PC-3 (cell line): ENCODE data around the gene KRT23. TPM values are rescaled to one million over a fixed set of nuclear protein-coding genes. Genes with fewer than 3 reads are reported as not detected.

ENCODE experiments used
- ATAC-seq: fragments of 200-7000 bp; cut with Tn5 transposase; 2 replicates; pipeline ENCODE4 v1.9.1; 2020; ENCODE audit warnings: mild to moderate bottlenecking, moderate library complexity
- BruUV-seq: library from RNA; stranded (reverse); fragments of 400-500 nt; replicated peaks from 2 replicates; lab custom pipeline; 2021; lab: Mats Ljungman, UMichigan
- CTCF ChIA-PET: fragments of 300-600 bp; sonication (Branson Sonifier 250); formaldehyde crosslinking; loops from one replicate; lab custom pipeline; 2022; ENCODE audit warnings: antibody characterized with exemption; lab: Charles Lee
- POLR2A ChIA-PET: fragments of 300-600 bp; sonication (Branson Sonifier 250); formaldehyde crosslinking; loops from one replicate; lab custom pipeline; 2022; ENCODE audit warnings: antibody characterized with exemption; ENCODE audit not compliant: unreplicated experiment; lab: Charles Lee
- DNase-seq: peaks from one replicate; pipeline ENCODE4 v3.0.0-alpha.2; 2015
- H2AFZ ChIP-seq: fragments of 300-600 bp; sonication (generic); 2 replicates; pipeline ENCODE4 v1.6.0; 2016; ENCODE audit warnings: antibody characterized with exemption, low read length
- H3F3A ChIP-seq: fragments of 300-600 bp; sonication (generic); one replicate; pipeline ENCODE4 v1.6.0; 2017; ENCODE audit warnings: antibody characterized with exemption, low read length, control low read depth, mild to moderate bottlenecking; ENCODE audit not compliant: unreplicated experiment
- H3K27ac ChIP-seq: fragments of 300-600 bp; sonication (generic); 2 replicates; pipeline ENCODE4 v1.5.1; 2016; ENCODE audit warnings: mild to moderate bottlenecking, low read length
- H3K27me3 ChIP-seq: fragments of 300-600 bp; sonication (generic); 2 replicates; pipeline ENCODE4 v1.6.1; 2016; ENCODE audit warnings: low read length, mixed read lengths
- H3K36me3 ChIP-seq: fragments of 300-600 bp; sonication (generic); 2 replicates; pipeline ENCODE4 v1.6.1; 2016; ENCODE audit warnings: low read depth, mixed run types, low read length, mixed read lengths
- H3K4me1 ChIP-seq: fragments of 300-600 bp; sonication (generic); 2 replicates; pipeline ENCODE4 v1.5.1; 2016; ENCODE audit warnings: low read length; ENCODE audit not compliant: insufficient read depth
- H3K4me2 ChIP-seq: fragments of 300-600 bp; sonication (generic); 2 replicates; pipeline ENCODE4 v1.6.0; 2016; ENCODE audit warnings: low read length
- H3K4me3 ChIP-seq: fragments of 300-600 bp; sonication (generic); 2 replicates; pipeline ENCODE4 v1.5.1; 2016; ENCODE audit warnings: mild to moderate bottlenecking, low read length, mixed read lengths
- H3K79me2 ChIP-seq: fragments of 300-600 bp; sonication (generic); 2 replicates; pipeline ENCODE4 v1.6.1; 2017; ENCODE audit warnings: low read length, mixed read lengths
- H3K9ac ChIP-seq: fragments of 300-600 bp; sonication (generic); 2 replicates; pipeline ENCODE4 v1.6.0; 2016; ENCODE audit warnings: mild to moderate bottlenecking, low read length
- H3K9me2 ChIP-seq: fragments of 300-600 bp; sonication (generic); replicated peaks from 2 replicates; pipeline ENCODE4 v1.6.1; 2016; ENCODE audit warnings: mixed run types, low read length, mixed read lengths
- H3K9me3 ChIP-seq: fragments of 300-600 bp; sonication (generic); 2 replicates; pipeline ENCODE4 v1.6.1; 2016; ENCODE audit warnings: low read length, mixed read lengths
- H4K20me1 ChIP-seq: fragments of 300-600 bp; sonication (generic); 2 replicates; pipeline ENCODE4 v1.6.1; 2016; ENCODE audit warnings: low read length, mixed read lengths
- EZH2 ChIP-seq: fragments of 300-600 bp; sonication (generic); IDR thresholded peaks from one replicate; pipeline ENCODE4 v1.6.1; 2017; ENCODE audit warnings: antibody characterized with exemption, mild to moderate bottlenecking, low read length; ENCODE audit not compliant: unreplicated experiment
- EZH2phosphoT487 ChIP-seq: fragments of 300-600 bp; sonication (generic); IDR thresholded peaks from 2 replicates; pipeline ENCODE4 v1.6.1; 2018; ENCODE audit warnings: mild to moderate bottlenecking, antibody characterized with exemption, low read length, borderline replicate concordance
- intact Hi-C: fragments of 100-400 bp; cut with micrococcal nuclease; formaldehyde crosslinking; loops from 2 replicates; pipeline ENCODE4 v1.9.0; 2023
- total RNA-seq: library from RNA; depleted of rRNA; stranded (reverse); fragments of >200 nt; gene quantifications from 2 replicates; pipeline ENCODE4 v1.2.3, GENCODE V29; 2014
- TF ChIP-seq, protein P1 (sequence below): fragments of 300-600 bp; sonication (generic); conservative IDR thresholded peaks from 2 replicates; pipeline ENCODE4 v1.5.1; 2017; ENCODE audit warnings: antibody characterized with exemption, low read depth, mild to moderate bottlenecking, low read length

The KRT23 gene
- total RNA-seq, 1 experiment from 2014 or later: not detected

DNA sequence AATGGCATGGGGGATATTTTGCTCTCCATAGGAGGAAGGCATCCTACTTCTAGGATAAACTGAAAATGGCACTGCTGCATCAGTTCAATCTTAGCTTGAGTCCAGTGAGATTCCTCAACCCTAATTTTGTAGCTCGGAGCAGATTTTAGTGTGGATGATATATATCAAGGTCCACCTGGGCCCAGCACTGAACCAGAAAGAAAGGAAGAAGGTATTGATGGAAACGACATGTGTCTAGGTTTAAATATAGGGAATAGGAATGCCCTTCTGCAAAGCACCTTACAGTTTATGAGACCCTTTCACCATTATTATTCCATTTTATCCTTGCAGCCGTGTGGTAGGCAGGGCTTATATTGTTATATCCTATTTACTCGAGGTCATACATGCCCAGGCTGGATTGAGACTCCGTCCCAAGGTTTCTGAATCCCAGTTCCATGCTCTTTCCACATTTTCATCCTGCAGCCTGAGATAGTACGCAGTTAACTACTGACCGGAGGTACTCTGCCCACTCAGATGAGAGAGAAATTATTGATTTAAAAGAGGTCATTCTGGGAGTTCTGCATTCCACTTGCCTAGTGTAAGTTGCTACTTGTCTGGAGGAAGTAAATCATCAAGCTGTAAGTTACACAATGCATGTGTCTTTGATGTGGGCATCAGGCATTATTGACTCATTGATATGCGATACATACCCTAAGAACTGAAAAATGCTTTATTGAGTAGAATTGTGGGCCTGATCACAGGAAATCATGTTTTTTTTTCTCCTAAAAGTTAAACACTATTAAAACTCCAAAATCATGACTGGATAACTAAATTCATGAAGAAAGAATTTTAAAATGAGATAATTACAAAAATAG lies 19.2 kb upstream of the KRT23 start:
- H3K27ac ChIP-seq: peak overlapping the region; percentile 92
- CTCF ChIA-PET: no interaction called here
- ATAC-seq: peak; percentile 89

DNA sequence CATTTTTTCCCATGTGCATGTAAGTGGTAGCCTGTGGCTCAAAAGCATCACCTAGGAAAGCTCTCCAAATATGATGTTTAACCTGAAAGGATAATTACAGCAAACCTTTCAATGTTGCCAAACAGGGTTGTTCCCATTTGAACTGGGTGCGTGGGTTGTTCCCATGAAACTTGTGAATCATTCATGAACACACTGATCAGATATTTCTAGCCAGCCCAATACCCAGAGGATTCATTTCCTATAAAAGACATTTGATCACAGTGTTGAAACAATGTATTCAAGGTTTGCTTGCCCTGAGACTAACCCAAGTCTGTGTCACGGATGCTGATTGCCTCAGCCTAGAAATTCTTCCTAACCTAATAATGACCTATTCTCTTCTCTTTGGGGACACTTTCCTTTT lies 16.4 kb upstream of the KRT23 start:
- H3F3A ChIP-seq: peaks cover 6% of the 10 kb centered on the region
- H2AFZ ChIP-seq: no peak overlapping the region
- ATAC-seq: peak; percentile 51
- no peaks in the 10 kb centered on the region for H3K79me2 ChIP-seq
- H3K4me2 ChIP-seq: peak overlapping the region; percentile 23
- peak; percentile 97 for DNase-seq
- intact Hi-C loops: no loop called here
- H3K36me3 ChIP-seq: no peaks in the 10 kb centered on the region
- CTCF ChIA-PET: no interaction called here
- no peaks in the 10 kb centered on the region for H3K27me3 ChIP-seq
- POLR2A ChIA-PET: no interaction called here
- no peak overlapping the region for H3K4me3 ChIP-seq
- H3K9ac ChIP-seq: peak overlapping the region; percentile 64
- H4K20me1 ChIP-seq: no peaks in the 10 kb centered on the region
- H3K9me2 ChIP-seq: no peaks in the 10 kb centered on the region
- peak overlapping the region; percentile 92 for H3K27ac ChIP-seq
- TF ChIP-seq, protein P1, sequence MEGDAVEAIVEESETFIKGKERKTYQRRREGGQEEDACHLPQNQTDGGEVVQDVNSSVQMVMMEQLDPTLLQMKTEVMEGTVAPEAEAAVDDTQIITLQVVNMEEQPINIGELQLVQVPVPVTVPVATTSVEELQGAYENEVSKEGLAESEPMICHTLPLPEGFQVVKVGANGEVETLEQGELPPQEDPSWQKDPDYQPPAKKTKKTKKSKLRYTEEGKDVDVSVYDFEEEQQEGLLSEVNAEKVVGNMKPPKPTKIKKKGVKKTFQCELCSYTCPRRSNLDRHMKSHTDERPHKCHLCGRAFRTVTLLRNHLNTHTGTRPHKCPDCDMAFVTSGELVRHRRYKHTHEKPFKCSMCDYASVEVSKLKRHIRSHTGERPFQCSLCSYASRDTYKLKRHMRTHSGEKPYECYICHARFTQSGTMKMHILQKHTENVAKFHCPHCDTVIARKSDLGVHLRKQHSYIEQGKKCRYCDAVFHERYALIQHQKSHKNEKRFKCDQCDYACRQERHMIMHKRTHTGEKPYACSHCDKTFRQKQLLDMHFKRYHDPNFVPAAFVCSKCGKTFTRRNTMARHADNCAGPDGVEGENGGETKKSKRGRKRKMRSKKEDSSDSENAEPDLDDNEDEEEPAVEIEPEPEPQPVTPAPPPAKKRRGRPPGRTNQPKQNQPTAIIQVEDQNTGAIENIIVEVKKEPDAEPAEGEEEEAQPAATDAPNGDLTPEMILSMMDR: no peak
- TF ChIP-seq EZH2phosphoT487 (no peak), EZH2 (no peak)
- no peaks in the 10 kb centered on the region for H3K9me3 ChIP-seq
- no TSS peak for BruUV-seq
- H3K4me1 ChIP-seq: peaks cover 70% of the 10 kb centered on the region

More for the DNA sequence above, 19.2 kb upstream of the KRT23 start:
- TSS peak; percentile 84 for BruUV-seq
- no peaks in the 10 kb centered on the region for H3K9me2 ChIP-seq
- H3F3A ChIP-seq: peaks cover 6% of the 10 kb centered on the region
- H3K79me2 ChIP-seq: no peaks in the 10 kb centered on the region
- peaks cover 70% of the 10 kb centered on the region for H3K4me1 ChIP-seq
- H3K27me3 ChIP-seq: no peaks in the 10 kb centered on the region
- DNase-seq: peak; percentile 96
- peak overlapping the region; percentile 4; the same call in 1 of the 2 replicates for H3K4me3 ChIP-seq
- H3K36me3 ChIP-seq: no peaks in the 10 kb centered on the region
- no peak overlapping the region for H2AFZ ChIP-seq
- H3K9ac ChIP-seq: peak overlapping the region; percentile 55
- TF ChIP-seq, protein P1: no peak
- TF ChIP-seq EZH2phosphoT487 (no peak), EZH2 (no peak)
- H4K20me1 ChIP-seq: no peaks in the 10 kb centered on the region
- POLR2A ChIA-PET: interaction anchor here (0.6 to 0.7 kb wide), 3 partner anchors 27 to 711 kb away, joined by 3 to 6 read pairs (median 5); no protein-coding TSS in a partner anchor
- no peaks in the 10 kb centered on the region for H3K9me3 ChIP-seq
- intact Hi-C loops: loop anchor here (1.0 to 5.0 kb wide), 2 partner anchors 41 to 106 kb away; partner anchors contain the start of gene KRTAP2-3
- H3K4me2 ChIP-seq: peak overlapping the region; percentile 58

GRCh38 chr17:40952661-40953060 lies 15.2 kb upstream of the KRT23 start:
- BruUV-seq: no TSS peak
- H3K4me1 ChIP-seq: peaks cover 58% of the 10 kb centered on the region
- H3K36me3 ChIP-seq: no peaks in the 10 kb centered on the region
- H3K9ac ChIP-seq: no peak overlapping the region
- ATAC-seq (no peak), DNase-seq (peak; percentile 4)
- no peaks in the 10 kb centered on the region for H3K27me3 ChIP-seq
- H3K4me2 ChIP-seq: no peak overlapping the region
- TF ChIP-seq EZH2phosphoT487 (no peak), EZH2 (no peak)
- TF ChIP-seq, protein P1: no peak
- H3K4me3 ChIP-seq: no peak overlapping the region
- H3K79me2 ChIP-seq: no peaks in the 10 kb centered on the region
- no peaks in the 10 kb centered on the region for H4K20me1 ChIP-seq
- ChIA-PET POLR2A (no interaction called here), CTCF (no interaction called here)
- intact Hi-C loops: no loop called here
- peaks cover 6% of the 10 kb centered on the region for H3F3A ChIP-seq
- no peaks in the 10 kb centered on the region for H3K9me3 ChIP-seq
- H3K27ac ChIP-seq: peak overlapping the region; percentile 92
- H2AFZ ChIP-seq: no peak overlapping the region
- H3K9me2 ChIP-seq: no peaks in the 10 kb centered on the region
